ENCODE results near the gene SAE1.

Gene SAE1

DNA sequence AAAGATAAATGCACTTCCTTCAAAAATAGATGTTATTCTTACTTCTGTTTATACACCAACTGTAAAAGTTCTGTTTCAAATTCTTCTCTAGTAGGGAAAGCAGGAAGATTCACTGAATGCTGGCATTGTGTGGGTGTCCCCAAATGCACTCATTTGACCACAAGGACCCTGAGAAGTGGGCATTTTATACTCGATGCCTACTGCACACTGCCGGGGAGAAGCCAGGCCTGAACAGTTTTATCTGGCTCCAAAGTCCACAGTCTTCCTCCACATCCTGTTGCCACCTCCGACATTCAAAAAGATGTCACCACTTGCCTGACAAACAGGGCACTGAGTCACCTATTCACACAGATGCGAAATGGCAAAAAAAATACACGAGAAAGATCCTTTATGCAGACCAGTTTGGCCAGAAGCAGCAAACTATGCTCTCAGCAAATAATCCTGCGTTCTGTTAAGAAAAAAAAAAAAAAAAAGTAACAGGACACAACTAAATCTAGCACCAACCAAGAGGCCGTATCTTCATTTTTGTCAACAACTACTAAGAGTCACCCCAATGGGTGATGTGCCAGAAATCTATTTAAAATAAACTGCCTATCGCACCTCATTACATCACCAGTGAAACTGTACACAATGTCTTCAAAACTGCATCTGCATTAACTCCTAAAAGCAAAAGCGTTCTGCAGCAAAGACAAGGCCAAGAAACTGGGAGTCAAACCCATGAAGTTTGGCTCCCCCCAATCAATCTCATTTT lies 23.3 kb upstream of the SAE1 start:
- TF ChIP-seq, protein P1, sequence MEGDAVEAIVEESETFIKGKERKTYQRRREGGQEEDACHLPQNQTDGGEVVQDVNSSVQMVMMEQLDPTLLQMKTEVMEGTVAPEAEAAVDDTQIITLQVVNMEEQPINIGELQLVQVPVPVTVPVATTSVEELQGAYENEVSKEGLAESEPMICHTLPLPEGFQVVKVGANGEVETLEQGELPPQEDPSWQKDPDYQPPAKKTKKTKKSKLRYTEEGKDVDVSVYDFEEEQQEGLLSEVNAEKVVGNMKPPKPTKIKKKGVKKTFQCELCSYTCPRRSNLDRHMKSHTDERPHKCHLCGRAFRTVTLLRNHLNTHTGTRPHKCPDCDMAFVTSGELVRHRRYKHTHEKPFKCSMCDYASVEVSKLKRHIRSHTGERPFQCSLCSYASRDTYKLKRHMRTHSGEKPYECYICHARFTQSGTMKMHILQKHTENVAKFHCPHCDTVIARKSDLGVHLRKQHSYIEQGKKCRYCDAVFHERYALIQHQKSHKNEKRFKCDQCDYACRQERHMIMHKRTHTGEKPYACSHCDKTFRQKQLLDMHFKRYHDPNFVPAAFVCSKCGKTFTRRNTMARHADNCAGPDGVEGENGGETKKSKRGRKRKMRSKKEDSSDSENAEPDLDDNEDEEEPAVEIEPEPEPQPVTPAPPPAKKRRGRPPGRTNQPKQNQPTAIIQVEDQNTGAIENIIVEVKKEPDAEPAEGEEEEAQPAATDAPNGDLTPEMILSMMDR (IDR thresholded peaks at IDR 0.05; ENCODE audit: low read depth, low read length), result no peak
- no peak for DNase-seq (ENCODE audit: extremely low read depth, low read depth)

DNA sequence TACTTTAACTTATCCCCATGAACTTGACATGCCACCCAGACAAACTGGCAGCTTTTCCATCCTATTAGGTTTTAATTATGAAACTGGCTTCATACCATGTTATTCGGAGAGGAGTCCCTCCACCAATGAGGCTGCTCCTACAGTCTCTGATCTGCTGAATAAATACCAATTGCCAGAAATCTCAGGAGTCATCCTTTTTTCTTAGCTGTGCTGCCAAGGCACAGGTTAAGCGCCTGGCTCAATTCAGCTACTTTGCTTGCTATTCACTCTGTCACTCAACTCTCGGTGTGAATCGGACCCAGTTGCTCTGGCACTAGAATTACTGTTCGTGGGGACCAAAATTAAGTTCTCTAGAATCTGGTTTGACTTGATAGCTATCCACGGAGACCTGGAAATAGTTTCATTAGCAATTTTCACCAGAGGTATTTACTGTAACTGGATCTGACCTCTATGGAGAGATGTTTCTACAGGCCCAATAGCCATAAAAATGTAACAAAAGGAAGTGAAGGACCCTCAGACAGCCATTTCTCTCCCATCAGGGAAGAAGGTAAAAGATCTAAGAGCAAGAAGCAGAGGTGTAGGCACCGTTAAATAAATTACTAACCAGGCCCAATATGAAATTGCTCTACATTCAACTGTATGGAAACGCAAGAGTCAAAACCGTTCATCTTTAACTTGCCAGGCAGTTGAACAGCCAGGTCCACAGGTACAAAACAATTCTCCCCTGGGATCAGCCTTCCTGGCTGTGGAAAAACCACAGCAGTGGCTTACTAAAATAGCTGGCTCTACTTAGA lies 22.5 kb upstream of the SAE1 start:
- TF ChIP-seq, protein P1 (IDR thresholded peaks at IDR 0.05; ENCODE audit: low read depth, low read length), result no peak
- DNase-seq (ENCODE audit: extremely low read depth, low read depth), result no peak

DNA sequence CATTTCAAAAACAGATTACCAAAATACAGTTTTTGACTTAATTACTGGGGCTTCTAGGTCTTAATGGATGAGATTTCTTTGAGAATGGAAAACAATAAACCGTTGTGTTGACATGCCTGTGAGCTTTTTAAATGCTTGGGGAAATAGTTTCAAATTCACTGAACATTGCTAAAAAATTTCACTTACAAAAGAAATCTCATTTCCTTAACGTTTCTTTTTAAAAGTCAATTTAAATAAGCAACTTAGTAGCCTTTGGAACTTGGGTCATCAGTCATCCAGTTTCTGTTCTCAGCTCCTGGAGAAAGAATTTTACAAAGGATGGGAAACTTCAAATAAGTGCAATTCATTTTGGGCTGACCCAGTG lies 21.5 kb upstream of the SAE1 start:
- TF ChIP-seq, protein P1 (IDR thresholded peaks at IDR 0.05; ENCODE audit: low read depth, low read length), result no peak
- no peak for DNase-seq (ENCODE audit: extremely low read depth, low read depth)

DNA sequence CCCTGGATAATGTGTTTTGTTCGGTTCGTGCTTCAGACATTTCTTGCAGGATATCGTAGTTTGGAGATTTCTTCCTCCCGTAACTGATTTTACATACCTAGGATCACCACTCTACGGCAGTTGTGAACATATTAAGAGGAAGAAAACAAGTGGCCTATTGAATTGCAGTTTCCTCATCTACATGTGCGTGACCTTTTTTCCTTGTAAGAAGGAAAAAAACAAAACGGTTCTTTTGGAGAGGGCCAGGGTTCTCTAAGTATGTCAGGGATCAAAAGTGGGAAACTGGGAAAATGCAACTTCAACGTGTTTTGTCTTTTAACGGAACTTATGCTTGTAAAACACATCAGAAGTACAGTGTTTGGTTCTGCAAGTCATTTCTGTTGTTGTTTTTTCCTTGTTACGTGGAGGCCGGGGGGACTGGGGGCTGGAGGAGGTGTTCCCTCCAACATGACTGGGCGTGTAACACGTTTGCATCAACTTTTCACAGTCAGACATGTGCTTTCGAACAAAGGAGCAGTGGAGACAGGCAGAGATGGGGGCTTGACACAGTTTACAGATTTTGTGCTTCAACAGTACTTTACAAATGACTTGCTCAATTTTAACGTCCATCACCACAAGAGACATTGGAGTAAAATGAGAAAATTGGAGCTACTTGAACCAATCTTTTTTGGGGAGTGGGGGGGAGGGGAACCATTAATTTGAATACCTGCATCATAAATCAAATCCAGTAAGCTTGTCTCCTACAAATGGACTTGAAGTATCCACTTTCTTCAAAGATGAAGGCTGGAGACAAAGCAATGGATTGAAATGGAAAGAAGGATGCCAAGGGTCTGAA lies 20.9 kb upstream of the SAE1 start:
- no peak for DNase-seq (ENCODE audit: extremely low read depth, low read depth)
- TF ChIP-seq, protein P1 (IDR thresholded peaks at IDR 0.05; ENCODE audit: low read depth, low read length), result no peak

DNA sequence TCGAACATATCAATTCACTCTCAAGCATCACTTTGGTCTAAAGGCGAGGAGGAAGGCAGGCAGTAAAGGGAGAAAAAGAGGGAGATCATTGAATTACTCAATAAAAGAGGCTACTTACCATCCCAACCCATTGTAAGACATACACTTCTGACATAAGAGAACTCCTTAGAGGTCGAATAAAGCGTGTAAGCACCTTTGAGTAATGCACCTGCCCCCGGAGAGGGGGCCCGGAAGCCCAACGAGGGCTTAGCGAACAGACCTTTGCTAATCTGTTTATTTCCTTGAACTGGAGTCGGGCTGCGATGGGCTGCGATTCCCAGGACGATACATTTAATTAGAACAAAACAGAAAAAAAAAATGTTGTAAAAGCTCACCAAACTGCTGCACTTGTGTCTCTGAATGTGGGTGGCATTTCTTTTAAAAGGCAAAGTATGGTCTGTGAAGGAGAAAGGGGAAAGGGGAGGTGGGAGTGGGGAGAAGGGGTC lies 20.1 kb upstream of the SAE1 start:
- DNase-seq (ENCODE audit: extremely low read depth, low read depth), result no peak
- TF ChIP-seq, protein P1 (IDR thresholded peaks at IDR 0.05; ENCODE audit: low read depth, low read length), result no peak

DNA sequence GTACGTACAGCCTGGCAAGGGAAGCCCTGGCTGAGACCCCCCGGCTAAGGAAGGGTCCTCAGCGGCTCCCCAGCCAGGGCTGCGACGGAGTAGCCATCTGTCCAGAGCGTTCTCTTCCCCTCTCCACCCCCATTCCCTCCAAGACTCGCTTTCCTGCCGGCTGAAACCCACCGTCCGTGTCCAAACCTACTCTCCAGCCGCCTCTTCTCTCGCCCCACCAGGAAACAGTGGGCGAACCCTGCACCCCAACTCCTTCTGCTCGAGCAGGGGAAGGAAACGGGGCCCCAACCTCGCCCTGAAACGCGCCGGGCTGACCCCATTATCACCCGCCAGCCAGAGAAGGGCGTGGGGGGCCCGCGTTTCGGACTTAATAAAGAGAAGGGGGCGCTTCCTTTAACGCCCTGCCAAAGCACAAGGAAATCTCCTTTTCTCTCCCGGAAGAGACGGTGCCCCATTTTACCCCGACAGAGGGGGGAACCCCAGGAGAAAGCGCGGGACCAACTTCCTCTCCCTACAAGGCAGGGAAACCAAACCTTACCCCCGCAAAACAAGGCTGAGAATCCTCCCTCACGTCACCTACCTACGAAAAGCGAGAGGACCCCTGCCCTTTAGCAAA lies 19.5 kb upstream of the SAE1 start:
- TF ChIP-seq, protein P1 (IDR thresholded peaks at IDR 0.05; ENCODE audit: low read depth, low read length), result no peak
- no peak for DNase-seq (ENCODE audit: extremely low read depth, low read depth)
